ENCODE measurements around the gene OCA2.

The OCA2 gene

DNA sequence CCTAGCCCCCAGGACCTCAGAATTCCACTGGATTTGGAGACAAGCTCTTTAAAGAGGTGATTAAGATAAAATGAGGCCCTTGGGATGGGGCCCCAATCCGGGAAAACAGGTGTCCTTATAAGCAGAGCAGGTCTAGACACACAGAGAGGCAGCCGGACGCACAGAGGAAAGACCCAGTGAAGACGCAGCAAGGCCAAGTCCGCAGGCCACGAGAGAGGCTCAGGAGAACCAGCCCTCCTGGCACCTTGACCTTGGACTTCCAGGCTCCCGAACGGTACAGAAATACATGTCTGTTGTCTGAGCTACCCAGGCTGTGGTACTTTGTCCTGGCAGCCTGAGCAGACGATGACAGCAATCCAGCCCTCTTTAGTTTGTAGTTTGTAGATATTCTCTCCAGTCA, 324.5 kb downstream of the OCA2 start:
- Histone ChIP-seq H3K23ac (ENCODE audit: low read length in 2 of 2) (no peak overlapping the region), H2BK120ac (ENCODE audit: low read depth, low read length) (no peak overlapping the region), H4K8ac (ENCODE audit: low read length) (no peak overlapping the region), H4K91ac (ENCODE audit: low read length) (no peak overlapping the region), H3K36me3 (ENCODE audit: control insufficient read depth in 1 of 2, insufficient read depth in 2 of 2, low read depth in 1 of 2, low read length in 2 of 2) (no peaks in the 10 kb centered on the region), H2AK5ac (ENCODE audit: low read length, severe bottlenecking) (no peak overlapping the region), H3K4me2 (ENCODE audit: low read length, poor library complexity, severe bottlenecking) (no peak overlapping the region), H3K27me3 (ENCODE audit: control insufficient read depth in 1 of 2, insufficient read depth in 1 of 2, low read length in 2 of 2) (no peaks in the 10 kb centered on the region), H3K4me1 (ENCODE audit: control insufficient read depth, insufficient read depth, low read depth, low read length) (no peaks in the 10 kb centered on the region), H3K79me1 (replicated peaks; ENCODE audit: low read length, poor library complexity, severe bottlenecking) (no peaks in the 10 kb centered on the region), H3K9ac (ENCODE audit: low read length) (no peak overlapping the region), H3K4me3 (ENCODE audit: insufficient read depth in 1 of 2, low read depth in 1 of 2, low read length in 2 of 2) (no peak overlapping the region), H3K9me3 (ENCODE audit: control insufficient read depth, low read length) (no peaks in the 10 kb centered on the region), H2AFZ (ENCODE audit: low read depth, low read length) (no peak overlapping the region), H3K27ac (ENCODE audit: low read length, poor library complexity, severe bottlenecking) (no peak overlapping the region), H3K18ac (ENCODE audit: low read depth in 1 of 2, low read length in 2 of 2) (no peak overlapping the region), H2BK12ac (ENCODE audit: low read length in 2 of 2) (no peak overlapping the region), H3K4ac (ENCODE audit: low read depth in 1 of 2, low read length in 2 of 2) (no peak overlapping the region), H2BK5ac (ENCODE audit: low read depth, low read length, poor library complexity, severe bottlenecking) (no peak overlapping the region), H2BK15ac (ENCODE audit: low read depth, poor library complexity, severe bottlenecking) (no peak overlapping the region), H3K14ac (ENCODE audit: low read length in 2 of 2) (no peak overlapping the region)
- no peak for DNase-seq
- WGBS, result 90% methylated on average over 9 of the region's 9 CpGs

DNA sequence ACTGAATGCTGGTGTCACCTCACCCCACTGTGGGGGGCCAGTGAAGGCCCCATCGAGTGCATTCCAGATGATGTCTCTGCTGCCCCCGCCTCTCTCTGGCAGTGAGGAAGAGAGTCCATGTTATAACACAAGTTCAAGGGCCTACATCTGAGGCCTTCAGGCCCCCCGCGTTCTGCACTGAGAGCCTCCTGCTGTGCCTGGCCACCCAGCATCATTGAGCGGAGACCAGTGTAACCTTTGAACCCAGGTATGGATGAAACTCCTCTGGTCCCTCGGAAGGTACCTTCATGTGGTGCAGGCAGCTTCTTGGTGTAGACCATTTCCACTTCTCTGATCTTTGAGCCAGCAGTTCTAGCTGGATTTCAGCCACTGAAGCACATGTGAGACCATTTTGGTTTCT, 324.9 kb downstream of the OCA2 start:
- no peak overlapping the region for H3K27ac ChIP-seq (ENCODE audit: low read length, poor library complexity, severe bottlenecking)
- H3K9ac ChIP-seq (ENCODE audit: low read length), result no peak overlapping the region

GRCh38 chr15:27771892-27772291, 327.2 kb downstream of the OCA2 start:
- Histone ChIP-seq H2BK120ac (ENCODE audit: low read depth, low read length) (no peak overlapping the region), H3K18ac (ENCODE audit: low read depth in 1 of 2, low read length in 2 of 2) (no peak overlapping the region), H3K27ac (ENCODE audit: low read length, poor library complexity, severe bottlenecking) (no peak overlapping the region), H2BK15ac (ENCODE audit: low read depth, poor library complexity, severe bottlenecking) (no peak overlapping the region), H3K14ac (ENCODE audit: low read length in 2 of 2) (no peak overlapping the region), H4K91ac (ENCODE audit: low read length) (no peak overlapping the region), H3K4me1 (ENCODE audit: control insufficient read depth, insufficient read depth, low read depth, low read length) (no peaks in the 10 kb centered on the region), H3K4ac (ENCODE audit: low read depth in 1 of 2, low read length in 2 of 2) (no peak overlapping the region), H3K27me3 (ENCODE audit: control insufficient read depth in 1 of 2, insufficient read depth in 1 of 2, low read length in 2 of 2) (no peaks in the 10 kb centered on the region), H2BK12ac (ENCODE audit: low read length in 2 of 2) (no peak overlapping the region), H4K8ac (ENCODE audit: low read length) (no peak overlapping the region), H3K9ac (ENCODE audit: low read length) (no peak overlapping the region), H3K36me3 (ENCODE audit: control insufficient read depth in 1 of 2, insufficient read depth in 2 of 2, low read depth in 1 of 2, low read length in 2 of 2) (no peaks in the 10 kb centered on the region), H2BK5ac (ENCODE audit: low read depth, low read length, poor library complexity, severe bottlenecking) (no peak overlapping the region), H3K23ac (ENCODE audit: low read length in 2 of 2) (no peak overlapping the region), H3K9me3 (ENCODE audit: control insufficient read depth, low read length) (no peaks in the 10 kb centered on the region), H3K4me2 (ENCODE audit: low read length, poor library complexity, severe bottlenecking) (no peak overlapping the region), H3K4me3 (ENCODE audit: insufficient read depth in 1 of 2, low read depth in 1 of 2, low read length in 2 of 2) (no peak overlapping the region), H2AFZ (ENCODE audit: low read depth, low read length) (no peak overlapping the region), H2AK5ac (ENCODE audit: low read length, severe bottlenecking) (no peak overlapping the region), H3K79me1 (replicated peaks; ENCODE audit: low read length, poor library complexity, severe bottlenecking) (no peaks in the 10 kb centered on the region)
- 80% methylated on average over 6 of the region's 7 CpGs for WGBS
- DNase-seq, result no peak

More for the DNA sequence above, 324.9 kb downstream of the OCA2 start:
- H3K18ac ChIP-seq (ENCODE audit: low read depth in 1 of 2, low read length in 2 of 2), result no peak overlapping the region
- no peak overlapping the region for H3K14ac ChIP-seq (ENCODE audit: low read length in 2 of 2)
- no peak overlapping the region for H2BK120ac ChIP-seq (ENCODE audit: low read depth, low read length)
- H2BK15ac ChIP-seq (ENCODE audit: low read depth, poor library complexity, severe bottlenecking), result no peak overlapping the region
- no peak overlapping the region for H4K91ac ChIP-seq (ENCODE audit: low read length)
- no peak overlapping the region for H2AFZ ChIP-seq (ENCODE audit: low read depth, low read length)
- no peak overlapping the region for H3K4ac ChIP-seq (ENCODE audit: low read depth in 1 of 2, low read length in 2 of 2)
- no peak overlapping the region for H3K4me3 ChIP-seq (ENCODE audit: insufficient read depth in 1 of 2, low read depth in 1 of 2, low read length in 2 of 2)
- no peak for DNase-seq
- no peaks in the 10 kb centered on the region for H3K79me1 ChIP-seq (replicated peaks; ENCODE audit: low read length, poor library complexity, severe bottlenecking)
- no peak overlapping the region for H2BK5ac ChIP-seq (ENCODE audit: low read depth, low read length, poor library complexity, severe bottlenecking)
- no peak overlapping the region for H3K4me2 ChIP-seq (ENCODE audit: low read length, poor library complexity, severe bottlenecking)
- H2BK12ac ChIP-seq (ENCODE audit: low read length in 2 of 2), result no peak overlapping the region
- H3K36me3 ChIP-seq (ENCODE audit: control insufficient read depth in 1 of 2, insufficient read depth in 2 of 2, low read depth in 1 of 2, low read length in 2 of 2), result no peaks in the 10 kb centered on the region
- no peak overlapping the region for H2AK5ac ChIP-seq (ENCODE audit: low read length, severe bottlenecking)
- no peaks in the 10 kb centered on the region for H3K4me1 ChIP-seq (ENCODE audit: control insufficient read depth, insufficient read depth, low read depth, low read length)
- H3K23ac ChIP-seq (ENCODE audit: low read length in 2 of 2), result no peak overlapping the region
- H3K27me3 ChIP-seq (ENCODE audit: control insufficient read depth in 1 of 2, insufficient read depth in 1 of 2, low read length in 2 of 2), result no peaks in the 10 kb centered on the region
- no peaks in the 10 kb centered on the region for H3K9me3 ChIP-seq (ENCODE audit: control insufficient read depth, low read length)
- H4K8ac ChIP-seq (ENCODE audit: low read length), result no peak overlapping the region
- WGBS, result 87% methylated on average over 6 of the region's 6 CpGs

DNA sequence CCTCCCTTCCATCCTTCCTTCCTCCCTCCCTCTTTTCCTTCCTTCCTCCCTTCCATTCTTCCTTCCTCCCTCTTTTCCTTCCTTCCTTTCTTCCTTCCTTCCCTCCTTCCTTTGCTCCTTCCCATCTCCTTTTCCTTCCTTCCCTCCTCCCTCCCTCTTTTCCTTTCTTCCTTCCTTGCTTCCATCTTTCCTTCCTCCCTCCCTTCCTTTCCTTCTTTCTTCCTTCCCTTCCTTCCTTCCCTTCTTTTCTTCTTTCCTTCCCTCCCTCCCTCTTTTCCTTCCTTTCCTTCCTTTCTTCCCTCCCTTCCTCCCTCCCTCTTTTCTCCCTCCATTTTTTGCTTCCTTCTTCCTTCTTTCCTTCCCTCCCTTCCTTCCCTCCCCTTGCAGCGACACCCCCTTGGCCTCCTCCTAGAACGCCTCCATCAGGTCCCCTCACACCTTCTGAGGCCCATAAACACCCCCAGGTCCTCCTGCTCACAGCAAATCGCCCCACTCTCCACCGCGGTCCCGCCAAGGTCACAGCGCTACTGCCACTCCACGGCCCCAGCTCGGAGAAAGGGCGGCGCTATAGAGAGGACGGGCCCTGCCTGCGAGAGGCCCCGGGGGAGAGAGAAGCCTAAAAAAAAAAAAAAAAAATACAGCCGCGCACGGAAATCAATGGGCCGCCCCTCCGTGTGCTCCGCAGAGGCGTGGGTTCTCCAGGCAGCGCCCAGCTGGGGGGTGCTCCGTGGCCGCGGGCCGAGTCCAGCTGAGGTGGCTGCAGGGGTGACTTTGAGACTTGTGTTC, 328.2 kb downstream of the OCA2 start:
- Histone ChIP-seq H3K4me1 (ENCODE audit: control insufficient read depth, insufficient read depth, low read depth, low read length) (no peaks in the 10 kb centered on the region), H2AK5ac (ENCODE audit: low read length, severe bottlenecking) (no peak overlapping the region), H2BK12ac (ENCODE audit: low read length in 2 of 2) (no peak overlapping the region), H3K4ac (ENCODE audit: low read depth in 1 of 2, low read length in 2 of 2) (no peak overlapping the region), H4K91ac (ENCODE audit: low read length) (no peak overlapping the region), H3K36me3 (ENCODE audit: control insufficient read depth in 1 of 2, insufficient read depth in 2 of 2, low read depth in 1 of 2, low read length in 2 of 2) (no peaks in the 10 kb centered on the region), H3K18ac (ENCODE audit: low read depth in 1 of 2, low read length in 2 of 2) (no peak overlapping the region), H3K14ac (ENCODE audit: low read length in 2 of 2) (no peak overlapping the region), H2BK120ac (ENCODE audit: low read depth, low read length) (no peak overlapping the region), H3K27ac (ENCODE audit: low read length, poor library complexity, severe bottlenecking) (no peak overlapping the region), H2BK15ac (ENCODE audit: low read depth, poor library complexity, severe bottlenecking) (no peak overlapping the region), H3K4me3 (ENCODE audit: insufficient read depth in 1 of 2, low read depth in 1 of 2, low read length in 2 of 2) (no peak overlapping the region), H3K27me3 (ENCODE audit: control insufficient read depth in 1 of 2, insufficient read depth in 1 of 2, low read length in 2 of 2) (no peaks in the 10 kb centered on the region), H2AFZ (ENCODE audit: low read depth, low read length) (no peak overlapping the region), H3K23ac (ENCODE audit: low read length in 2 of 2) (no peak overlapping the region), H4K8ac (ENCODE audit: low read length) (no peak overlapping the region), H3K4me2 (ENCODE audit: low read length, poor library complexity, severe bottlenecking) (no peak overlapping the region), H3K9ac (ENCODE audit: low read length) (no peak overlapping the region), H3K9me3 (ENCODE audit: control insufficient read depth, low read length) (no peaks in the 10 kb centered on the region), H2BK5ac (ENCODE audit: low read depth, low read length, poor library complexity, severe bottlenecking) (no peak overlapping the region), H3K79me1 (replicated peaks; ENCODE audit: low read length, poor library complexity, severe bottlenecking) (no peaks in the 10 kb centered on the region)
- 93% methylated on average over 26 of the region's 26 CpGs for WGBS
- DNase-seq, result no peak
